ENCODE measurements around the gene POSTN.

The POSTN gene

DNA sequence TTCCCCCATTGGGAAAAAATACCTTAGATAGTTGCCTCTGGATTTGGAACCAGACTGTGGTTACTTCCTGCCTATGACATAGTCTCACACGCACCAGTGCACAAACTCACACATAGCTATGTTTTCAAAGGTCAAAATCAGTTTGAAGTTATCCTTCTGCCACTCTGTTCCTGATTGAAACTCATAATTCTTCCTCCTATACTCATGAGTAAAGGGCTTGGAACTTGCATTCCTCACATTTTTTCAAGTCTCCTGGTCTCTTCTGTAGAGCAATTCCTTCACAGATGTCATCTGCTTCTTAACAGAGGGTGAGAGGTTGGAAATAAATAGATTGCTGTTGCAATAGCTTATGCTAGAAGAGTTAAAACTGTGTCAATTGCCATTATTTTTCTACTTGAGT, 18.6 kb upstream of the POSTN start:
- DNase-seq, result peak; percentile 90
- H3K4me2 ChIP-seq (ENCODE audit: low read length), result no peak overlapping the region
- H3K4me3 ChIP-seq (ENCODE audit: low read length), result no peak overlapping the region
- no peak overlapping the region for H4K8ac ChIP-seq (ENCODE audit: low read depth, low read length)
- no peak overlapping the region for H2AK5ac ChIP-seq (ENCODE audit: low read length)
- H3K23ac ChIP-seq (ENCODE audit: low read length), result no peak overlapping the region
- H3K27ac ChIP-seq (ENCODE audit: low read depth, low read length), result no peak overlapping the region
- no peak overlapping the region for H2BK15ac ChIP-seq (replicated peaks; ENCODE audit: low read depth)
- no peak overlapping the region for H4K5ac ChIP-seq (ENCODE audit: low read length)
- no peak overlapping the region for H2BK120ac ChIP-seq (ENCODE audit: low read depth, low read length)
- no peak overlapping the region for H3K9ac ChIP-seq (ENCODE audit: low read length)
- no peaks in the 10 kb centered on the region for H3K79me2 ChIP-seq (ENCODE audit: control insufficient read depth, insufficient read depth, low read length)
- WGBS (ENCODE audit: extremely low coverage, insufficient coverage, low lambda C conversion rate), result no CpG with 5 or more reads among the region's 1 CpG
- H3K79me1 ChIP-seq (ENCODE audit: low read length), result no peaks in the 10 kb centered on the region
- no peaks in the 10 kb centered on the region for H3K4me1 ChIP-seq (ENCODE audit: control insufficient read depth, low read depth, low read length)
- H2BK5ac ChIP-seq (ENCODE audit: low read length), result no peak overlapping the region
- no peaks in the 10 kb centered on the region for H3K27me3 ChIP-seq (ENCODE audit: insufficient read depth, low read length, poor library complexity)
- H3K18ac ChIP-seq (ENCODE audit: low read length), result peak overlapping the region; percentile 51
- no peaks in the 10 kb centered on the region for H3K36me3 ChIP-seq (ENCODE audit: control insufficient read depth, insufficient read depth, low read length)
- H3K56ac ChIP-seq (ENCODE audit: low read length), result no peak overlapping the region
- no peak overlapping the region for H3K4ac ChIP-seq (ENCODE audit: low read depth, low read length)

DNA sequence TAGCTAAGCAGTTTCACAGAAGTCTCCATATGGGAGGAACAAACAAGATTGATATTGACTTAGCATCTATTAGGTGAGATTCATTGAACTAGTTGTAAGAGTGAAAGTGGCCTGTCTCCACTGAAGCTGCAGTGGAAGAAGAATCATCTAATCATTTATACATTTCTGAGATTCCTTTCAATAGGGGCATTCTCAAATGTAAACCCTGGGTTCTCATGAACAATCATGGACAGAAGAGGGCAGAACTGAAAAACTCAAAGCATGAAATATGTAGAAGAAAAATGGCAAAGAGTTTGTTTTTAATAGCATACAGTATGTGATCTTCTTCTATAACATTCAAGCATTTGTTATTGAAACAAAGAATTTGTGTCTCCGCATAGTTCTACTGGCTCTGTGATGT, 17.6 kb upstream of the POSTN start:
- no peak overlapping the region for H3K4me2 ChIP-seq (ENCODE audit: low read length)
- H2AK5ac ChIP-seq (ENCODE audit: low read length), result no peak overlapping the region
- no peak overlapping the region for H3K4ac ChIP-seq (ENCODE audit: low read depth, low read length)
- no peaks in the 10 kb centered on the region for H3K36me3 ChIP-seq (ENCODE audit: control insufficient read depth, insufficient read depth, low read length)
- H3K4me3 ChIP-seq (ENCODE audit: low read length), result no peak overlapping the region
- H2BK5ac ChIP-seq (ENCODE audit: low read length), result no peak overlapping the region
- H2BK15ac ChIP-seq (replicated peaks; ENCODE audit: low read depth), result no peak overlapping the region
- H3K23ac ChIP-seq (ENCODE audit: low read length), result no peak overlapping the region
- no peaks in the 10 kb centered on the region for H3K79me1 ChIP-seq (ENCODE audit: low read length)
- no peaks in the 10 kb centered on the region for H3K4me1 ChIP-seq (ENCODE audit: control insufficient read depth, low read depth, low read length)
- H4K8ac ChIP-seq (ENCODE audit: low read depth, low read length), result no peak overlapping the region
- H3K27ac ChIP-seq (ENCODE audit: low read depth, low read length), result no peak overlapping the region
- no peak overlapping the region for H3K9ac ChIP-seq (ENCODE audit: low read length)
- no peak for DNase-seq
- no CpG with 5 or more reads among the region's 1 CpG for WGBS (ENCODE audit: extremely low coverage, insufficient coverage, low lambda C conversion rate)
- H3K56ac ChIP-seq (ENCODE audit: low read length), result no peak overlapping the region
- no peaks in the 10 kb centered on the region for H3K27me3 ChIP-seq (ENCODE audit: insufficient read depth, low read length, poor library complexity)
- H3K18ac ChIP-seq (ENCODE audit: low read length), result no peak overlapping the region
- no peak overlapping the region for H4K5ac ChIP-seq (ENCODE audit: low read length)
- H3K79me2 ChIP-seq (ENCODE audit: control insufficient read depth, insufficient read depth, low read length), result no peaks in the 10 kb centered on the region
- no peak overlapping the region for H2BK120ac ChIP-seq (ENCODE audit: low read depth, low read length)

GRCh38 chr13:37615276-37615675, 16.7 kb upstream of the POSTN start:
- Histone ChIP-seq H3K27me3 (ENCODE audit: insufficient read depth, low read length, poor library complexity) (no peaks in the 10 kb centered on the region), H2AK5ac (ENCODE audit: low read length) (no peak overlapping the region), H3K18ac (ENCODE audit: low read length) (no peak overlapping the region), H3K56ac (ENCODE audit: low read length) (no peak overlapping the region), H3K36me3 (ENCODE audit: control insufficient read depth, insufficient read depth, low read length) (no peaks in the 10 kb centered on the region), H3K4ac (ENCODE audit: low read depth, low read length) (no peak overlapping the region), H3K4me2 (ENCODE audit: low read length) (no peak overlapping the region), H4K8ac (ENCODE audit: low read depth, low read length) (no peak overlapping the region), H3K4me3 (ENCODE audit: low read length) (no peak overlapping the region), H3K9ac (ENCODE audit: low read length) (no peak overlapping the region), H3K27ac (ENCODE audit: low read depth, low read length) (no peak overlapping the region), H2BK120ac (ENCODE audit: low read depth, low read length) (no peak overlapping the region), H2BK5ac (ENCODE audit: low read length) (no peak overlapping the region), H3K23ac (ENCODE audit: low read length) (no peak overlapping the region), H3K4me1 (ENCODE audit: control insufficient read depth, low read depth, low read length) (no peaks in the 10 kb centered on the region), H3K79me2 (ENCODE audit: control insufficient read depth, insufficient read depth, low read length) (no peaks in the 10 kb centered on the region), H2BK15ac (replicated peaks; ENCODE audit: low read depth) (no peak overlapping the region), H3K79me1 (ENCODE audit: low read length) (no peaks in the 10 kb centered on the region), H4K5ac (ENCODE audit: low read length) (no peak overlapping the region)
- WGBS (ENCODE audit: extremely low coverage, insufficient coverage, low lambda C conversion rate), result no CpG with 5 or more reads among the region's 2 CpGs
- DNase-seq, result no peak

DNA sequence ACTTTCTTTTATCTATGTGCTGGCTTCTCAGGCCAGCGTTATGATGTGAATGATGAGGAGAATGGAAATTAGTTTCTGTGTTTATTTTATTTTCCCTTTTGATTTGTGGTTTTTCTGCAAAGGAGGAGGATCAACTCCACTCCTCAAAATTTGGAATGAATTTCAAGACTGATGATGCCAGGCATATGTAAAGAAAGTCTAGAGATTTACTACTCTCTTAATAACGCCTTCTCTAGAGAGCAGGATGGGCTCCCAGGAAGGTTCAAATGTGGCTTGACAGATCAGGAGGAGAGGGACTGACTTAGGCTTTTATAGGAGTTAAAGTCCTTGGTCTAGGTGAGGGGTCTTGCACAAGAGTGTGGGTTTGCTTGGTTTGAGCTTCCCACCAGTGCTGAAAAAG, 15.1 kb upstream of the POSTN start:
- no CpG with 5 or more reads among the region's 2 CpGs for WGBS (ENCODE audit: extremely low coverage, insufficient coverage, low lambda C conversion rate)

DNA sequence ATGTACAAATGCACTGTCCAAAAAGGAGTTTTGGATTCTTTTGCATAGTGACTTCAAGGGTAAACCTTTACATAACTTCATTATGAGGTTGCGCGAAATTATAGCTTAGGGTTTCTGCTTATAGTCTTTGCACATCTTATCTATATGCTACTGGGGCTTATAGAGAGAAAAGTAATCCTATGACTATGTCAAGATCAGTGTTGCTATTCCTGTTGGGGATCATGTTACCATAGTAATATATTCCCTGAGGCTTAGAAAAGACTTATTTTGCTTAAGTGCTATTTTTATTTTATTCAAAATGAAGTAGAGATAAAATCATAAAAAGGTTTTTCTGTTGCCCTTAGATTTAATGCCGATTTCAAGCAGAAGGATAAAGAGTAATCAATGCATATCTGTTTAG, 14.7 kb upstream of the POSTN start:
- no peak overlapping the region for H2BK5ac ChIP-seq (ENCODE audit: low read length)
- H2BK120ac ChIP-seq (ENCODE audit: low read depth, low read length), result no peak overlapping the region
- no peaks in the 10 kb centered on the region for H3K36me3 ChIP-seq (ENCODE audit: control insufficient read depth, insufficient read depth, low read length)
- no peak overlapping the region for H3K4ac ChIP-seq (ENCODE audit: low read depth, low read length)
- H3K27me3 ChIP-seq (ENCODE audit: insufficient read depth, low read length, poor library complexity), result no peaks in the 10 kb centered on the region
- H3K79me2 ChIP-seq (ENCODE audit: control insufficient read depth, insufficient read depth, low read length), result no peaks in the 10 kb centered on the region
- H3K4me1 ChIP-seq (ENCODE audit: control insufficient read depth, low read depth, low read length), result no peaks in the 10 kb centered on the region
- H4K8ac ChIP-seq (ENCODE audit: low read depth, low read length), result no peak overlapping the region
- no peak overlapping the region for H3K9ac ChIP-seq (ENCODE audit: low read length)
- H3K79me1 ChIP-seq (ENCODE audit: low read length), result no peaks in the 10 kb centered on the region
- no peak overlapping the region for H2BK15ac ChIP-seq (replicated peaks; ENCODE audit: low read depth)
- DNase-seq, result no peak
- H3K18ac ChIP-seq (ENCODE audit: low read length), result no peak overlapping the region
- H3K23ac ChIP-seq (ENCODE audit: low read length), result no peak overlapping the region
- no peak overlapping the region for H2AK5ac ChIP-seq (ENCODE audit: low read length)
- no CpG with 5 or more reads among the region's 3 CpGs for WGBS (ENCODE audit: extremely low coverage, insufficient coverage, low lambda C conversion rate)
- H3K4me2 ChIP-seq (ENCODE audit: low read length), result no peak overlapping the region
- H3K4me3 ChIP-seq (ENCODE audit: low read length), result no peak overlapping the region
- H3K27ac ChIP-seq (ENCODE audit: low read depth, low read length), result no peak overlapping the region
- H4K5ac ChIP-seq (ENCODE audit: low read length), result no peak overlapping the region
- no peak overlapping the region for H3K56ac ChIP-seq (ENCODE audit: low read length)

More for the DNA sequence above, 15.1 kb upstream of the POSTN start:
- Histone ChIP-seq H4K8ac (ENCODE audit: low read depth, low read length) (no peak overlapping the region), H3K23ac (ENCODE audit: low read length) (no peak overlapping the region), H2BK120ac (ENCODE audit: low read depth, low read length) (no peak overlapping the region), H3K18ac (ENCODE audit: low read length) (no peak overlapping the region), H2AK5ac (ENCODE audit: low read length) (no peak overlapping the region), H3K9ac (ENCODE audit: low read length) (no peak overlapping the region), H4K5ac (ENCODE audit: low read length) (no peak overlapping the region), H3K27ac (ENCODE audit: low read depth, low read length) (no peak overlapping the region), H3K36me3 (ENCODE audit: control insufficient read depth, insufficient read depth, low read length) (no peaks in the 10 kb centered on the region), H3K56ac (ENCODE audit: low read length) (no peak overlapping the region), H3K79me1 (ENCODE audit: low read length) (no peaks in the 10 kb centered on the region), H3K4ac (ENCODE audit: low read depth, low read length) (no peak overlapping the region), H2BK15ac (replicated peaks; ENCODE audit: low read depth) (no peak overlapping the region), H3K4me3 (ENCODE audit: low read length) (no peak overlapping the region), H3K27me3 (ENCODE audit: insufficient read depth, low read length, poor library complexity) (no peaks in the 10 kb centered on the region), H2BK5ac (ENCODE audit: low read length) (no peak overlapping the region), H3K79me2 (ENCODE audit: control insufficient read depth, insufficient read depth, low read length) (no peaks in the 10 kb centered on the region), H3K4me1 (ENCODE audit: control insufficient read depth, low read depth, low read length) (no peaks in the 10 kb centered on the region), H3K4me2 (ENCODE audit: low read length) (no peak overlapping the region)
- no peak for DNase-seq

DNA sequence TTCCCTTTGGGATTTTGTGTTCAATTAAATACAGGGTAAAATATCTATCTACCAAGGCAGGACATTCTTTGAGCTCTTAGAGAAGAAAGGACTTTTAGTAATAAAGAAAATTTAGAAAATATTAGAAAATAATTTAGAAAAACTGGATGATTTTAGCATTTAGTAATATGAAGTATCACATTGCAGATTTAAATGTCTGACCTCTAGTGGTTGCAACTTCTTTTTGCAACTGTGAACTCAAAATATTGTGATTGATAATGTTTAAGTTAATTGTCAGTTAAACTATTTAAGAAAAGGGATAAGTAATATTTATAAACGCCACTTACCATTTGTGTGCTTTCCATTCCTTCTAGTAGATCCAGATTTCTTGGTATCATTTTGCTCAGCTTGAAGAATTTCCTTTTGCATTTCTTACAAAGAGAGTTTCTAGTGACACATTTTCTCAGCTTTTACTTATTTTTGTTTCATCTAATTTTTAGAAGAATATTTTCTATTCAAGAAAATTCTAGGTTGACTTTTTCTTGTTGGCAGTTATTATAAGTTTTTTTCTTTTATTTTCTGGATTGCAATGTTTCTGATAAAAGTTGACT, 10.3 kb upstream of the POSTN start:
- H4K5ac ChIP-seq (ENCODE audit: low read length), result no peak overlapping the region
- H2BK5ac ChIP-seq (ENCODE audit: low read length), result no peak overlapping the region
- H3K79me1 ChIP-seq (ENCODE audit: low read length), result no peaks in the 10 kb centered on the region
- H3K27me3 ChIP-seq (ENCODE audit: insufficient read depth, low read length, poor library complexity), result no peaks in the 10 kb centered on the region
- H3K4me1 ChIP-seq (ENCODE audit: control insufficient read depth, low read depth, low read length), result no peaks in the 10 kb centered on the region
- no peak overlapping the region for H3K56ac ChIP-seq (ENCODE audit: low read length)
- no peak overlapping the region for H3K23ac ChIP-seq (ENCODE audit: low read length)
- H3K9ac ChIP-seq (ENCODE audit: low read length), result no peak overlapping the region
- H2BK15ac ChIP-seq (replicated peaks; ENCODE audit: low read depth), result no peak overlapping the region
- H3K18ac ChIP-seq (ENCODE audit: low read length), result no peak overlapping the region
- H2AK5ac ChIP-seq (ENCODE audit: low read length), result no peak overlapping the region
- H3K79me2 ChIP-seq (ENCODE audit: control insufficient read depth, insufficient read depth, low read length), result no peaks in the 10 kb centered on the region
- no peak overlapping the region for H2BK120ac ChIP-seq (ENCODE audit: low read depth, low read length)
- WGBS (ENCODE audit: extremely low coverage, insufficient coverage, low lambda C conversion rate), result no CpG with 5 or more reads among the region's 1 CpG
- H3K4ac ChIP-seq (ENCODE audit: low read depth, low read length), result no peak overlapping the region
- H3K4me2 ChIP-seq (ENCODE audit: low read length), result no peak overlapping the region
- no peak overlapping the region for H3K27ac ChIP-seq (ENCODE audit: low read depth, low read length)
- no peak for DNase-seq
- no peak overlapping the region for H4K8ac ChIP-seq (ENCODE audit: low read depth, low read length)
- no peaks in the 10 kb centered on the region for H3K36me3 ChIP-seq (ENCODE audit: control insufficient read depth, insufficient read depth, low read length)
- H3K4me3 ChIP-seq (ENCODE audit: low read length), result no peak overlapping the region

All from mesendoderm (in vitro differentiated cells).